ENCODE results near the gene HIRA.
A peak's percentile ranks its signal among the peaks of the same experiment; 100 is the strongest.

The HIRA gene

GRCh38 chr22:19431649-19432132 is at the start of gene HIRA:
HIRA (minus strand) TSS chr22:19431733; CDS start chr22:19431476, 257 bp downstream.
- no peak for DNase-seq (ENCODE audit: low read depth, low spot score)

- DNase-seq (ENCODE audit: low read depth, low spot score), result no peak
These were observed 49.3 kb upstream of the HIRA start for GRCh38 chr22:19480789-19481188.

- DNase-seq (ENCODE audit: low read depth, low spot score), result no peak
These were observed 48.6 kb upstream of the HIRA start for GRCh38 chr22:19480173-19480568.

- peak; percentile 96 for DNase-seq (ENCODE audit: low read depth, low spot score)
These were observed 48.0 kb upstream of the HIRA start, which contains the start of gene CDC45 for GRCh38 chr22:19479355-19480172. CDC45 (plus strand) TSS chr22:19479920; CDS start chr22:19479969, 49 bp downstream.

GRCh38 chr22:19478901-19479354 is 47.4 kb upstream of the HIRA start, which contains the start of gene UFD1:
UFD1 (minus strand) TSS chr22:19479193; CDS start chr22:19479085, 108 bp downstream.
- no peak for DNase-seq (ENCODE audit: low read depth, low spot score)

- no peak for DNase-seq (ENCODE audit: low read depth, low spot score)
These were observed 46.7 kb upstream of the HIRA start for GRCh38 chr22:19478045-19478900.

GRCh38 chr22:19477321-19478044 is 46.0 kb upstream of the HIRA start:
- DNase-seq (ENCODE audit: low read depth, low spot score), result no peak

- no peak for DNase-seq (ENCODE audit: low read depth, low spot score)
These were observed 44.5 kb upstream of the HIRA start for GRCh38 chr22:19476023-19476422.

- DNase-seq (ENCODE audit: low read depth, low spot score), result no peak
These were observed 42.0 kb upstream of the HIRA start for GRCh38 chr22:19473578-19473977.

GRCh38 chr22:19472233-19472632 is 40.7 kb upstream of the HIRA start:
- no peak for DNase-seq (ENCODE audit: low read depth, low spot score)

- DNase-seq (ENCODE audit: low read depth, low spot score), result no peak
These were observed 40.0 kb upstream of the HIRA start for GRCh38 chr22:19471572-19471971.

GRCh38 chr22:19470010-19470409 is 38.5 kb upstream of the HIRA start:
- DNase-seq (ENCODE audit: low read depth, low spot score), result no peak

- DNase-seq (ENCODE audit: low read depth, low spot score), result no peak
These were observed 37.9 kb upstream of the HIRA start for GRCh38 chr22:19469421-19469820.

GRCh38 chr22:19467912-19468311 is 36.4 kb upstream of the HIRA start:
- no peak for DNase-seq (ENCODE audit: low read depth, low spot score)

GRCh38 chr22:19466848-19467752 is 35.6 kb upstream of the HIRA start:
- DNase-seq (ENCODE audit: low read depth, low spot score), result no peak

- DNase-seq (ENCODE audit: low read depth, low spot score), result no peak
These were observed 34.7 kb upstream of the HIRA start for GRCh38 chr22:19466126-19466716.

- no peak for DNase-seq (ENCODE audit: low read depth, low spot score)
These were observed 33.4 kb upstream of the HIRA start for GRCh38 chr22:19464975-19465374.

GRCh38 chr22:19464546-19464945 is 33.0 kb upstream of the HIRA start:
- DNase-seq (ENCODE audit: low read depth, low spot score), result no peak

GRCh38 chr22:19463491-19464469 is 32.2 kb upstream of the HIRA start:
- no peak for DNase-seq (ENCODE audit: low read depth, low spot score)

All from smooth muscle cell of the brain vasculature (primary cell).